Measurements from ENCODE around the gene OXTR.

GRCh38 chr3:8813411-8813810, 44.0 kb upstream of the OXTR start:
- TF ChIP-seq CTCF (IDR thresholded peaks at IDR 0.05), result no peak
- no peak for TF ChIP-seq POLR2AphosphoS5 (IDR thresholded peaks at IDR 0.05)
- TF ChIP-seq POLR2A (IDR thresholded peaks at IDR 0.05), result no peak
- no peak for TF ChIP-seq EP300 (IDR thresholded peaks at IDR 0.05)

All from gastroesophageal sphincter (tissue), 3 donors.